Stimulated activated CD4-positive, alpha-beta T cell treated with anti-CD3 and anti-CD28 coated beads, Interleukin-4, amount 100 ng/mL, for 48 hours (primary cell): Measurements from ENCODE around the gene JAK1.
A peak's percentile ranks its signal among the peaks of the same experiment; 100 is the strongest.
"Not testable (repeated sequence)": the region's sequence is repeated elsewhere in the genome, so short reads cannot be mapped to it uniquely, and the experiment has no call there.

Experiments
- DNase-seq, 2 donors: peaks; one replicate each; pipeline ENCODE4 v3.0.0-alpha.2; 2020; ENCODE audit warnings: low read depth in 2 of 2

The JAK1 gene

DNA sequence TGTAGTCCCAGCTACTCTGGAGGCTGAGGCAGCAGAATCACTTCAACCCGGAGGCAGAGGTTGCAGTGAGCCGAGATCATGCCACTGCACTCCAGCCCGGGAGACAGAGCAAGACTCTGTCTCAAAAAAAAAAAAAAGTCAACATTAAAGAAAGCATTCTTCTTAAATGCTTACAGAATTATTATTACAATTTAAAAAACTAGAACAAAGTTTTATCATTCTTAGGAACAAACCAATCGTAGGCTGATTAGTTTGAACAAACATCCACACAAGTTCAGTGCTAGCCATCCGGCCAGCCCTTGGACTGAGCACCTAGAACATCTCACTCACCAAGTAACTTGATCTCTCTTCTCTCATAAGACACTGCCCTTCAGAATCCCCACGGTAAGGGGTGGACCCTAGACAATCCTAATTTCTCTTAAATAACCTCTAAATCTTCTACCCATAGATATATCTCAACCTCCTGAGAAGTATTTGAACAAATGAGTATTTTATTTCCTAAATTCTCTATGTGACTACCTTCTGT is 16.0 kb downstream of the JAK1 start:
- DNase-seq: no peak

DNA sequence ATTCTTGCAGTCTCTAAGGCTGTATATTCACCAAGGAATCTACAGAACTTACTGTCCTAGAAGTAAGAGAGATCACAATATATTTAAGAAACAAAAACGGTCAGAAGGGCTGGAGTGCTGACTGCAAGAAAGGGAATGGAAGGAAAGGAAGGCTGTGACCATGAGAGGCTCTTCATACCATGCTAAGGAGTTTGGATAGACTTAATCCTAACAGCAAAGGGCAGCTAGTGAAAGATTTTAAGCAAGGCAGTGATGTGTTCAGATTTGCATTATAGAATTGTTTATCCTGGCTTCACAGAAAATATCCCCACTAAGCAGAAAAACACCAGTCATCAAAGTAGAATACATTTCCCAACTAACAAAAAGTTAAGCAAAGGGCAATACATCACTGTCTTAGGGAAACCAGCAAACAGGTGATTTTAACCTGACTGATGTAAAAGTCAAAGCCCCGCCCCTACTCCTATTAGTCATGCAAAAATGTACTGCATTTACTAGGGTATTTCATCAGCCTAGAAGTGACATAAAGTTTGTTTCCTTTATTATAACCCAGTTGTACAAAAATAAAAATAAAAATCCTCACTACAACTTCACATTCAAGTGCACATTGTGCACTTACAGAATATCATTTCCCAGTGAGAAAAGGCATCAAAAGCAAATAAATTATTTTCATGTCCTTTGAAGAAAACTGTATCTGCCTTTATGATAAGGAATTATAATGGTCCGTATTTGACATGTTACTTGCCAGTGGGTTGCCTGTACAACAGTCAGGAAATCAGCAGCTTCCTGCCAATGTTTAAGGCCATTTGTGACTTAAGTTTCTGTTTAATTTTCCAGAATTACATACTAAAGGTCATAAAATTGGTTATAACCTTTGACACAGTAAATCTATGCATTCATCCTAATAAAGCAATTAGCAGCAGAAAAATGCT is 17.2 kb downstream of the JAK1 start:
- DNase-seq: peak in 1 of 2 donors; percentile 18

DNA sequence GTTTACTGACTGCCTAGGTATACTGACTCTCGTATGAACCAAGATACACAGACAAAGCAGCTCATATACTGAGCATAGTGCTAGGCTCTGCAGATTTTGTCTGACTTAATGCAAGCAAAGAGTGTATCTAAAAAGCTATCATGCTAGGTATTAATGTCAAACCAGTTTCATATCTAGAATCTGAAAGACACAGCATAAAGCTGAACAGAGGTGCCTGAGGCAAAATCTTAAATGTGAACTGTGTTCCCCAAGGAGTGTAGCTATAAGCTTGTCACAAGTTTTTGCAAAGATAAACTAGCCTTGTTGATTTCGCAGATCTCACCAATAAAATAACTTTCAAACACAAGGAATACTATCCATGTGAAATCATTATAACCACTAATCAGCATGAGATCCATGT is 18.1 kb downstream of the JAK1 start:
- DNase-seq: no peak

DNA sequence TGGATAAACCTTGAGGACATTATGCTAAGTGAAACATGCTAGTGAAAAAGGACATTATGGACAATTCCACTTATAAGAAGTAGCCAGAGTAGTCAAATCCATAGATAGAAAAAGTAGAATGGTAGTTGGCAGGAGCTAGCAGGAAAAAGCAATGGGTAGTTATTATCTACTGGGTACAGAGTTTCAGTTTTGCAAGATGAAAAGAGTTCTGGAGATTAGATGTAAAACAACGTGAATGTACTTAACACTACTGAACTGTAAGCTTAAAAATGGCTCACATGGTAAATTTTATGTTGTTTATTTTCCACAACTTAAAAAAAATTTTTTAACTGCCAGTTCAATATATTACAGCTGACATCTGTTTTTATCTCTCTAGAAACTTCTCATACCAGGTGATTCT is 19.4 kb downstream of the JAK1 start:
- DNase-seq: no peak

DNA sequence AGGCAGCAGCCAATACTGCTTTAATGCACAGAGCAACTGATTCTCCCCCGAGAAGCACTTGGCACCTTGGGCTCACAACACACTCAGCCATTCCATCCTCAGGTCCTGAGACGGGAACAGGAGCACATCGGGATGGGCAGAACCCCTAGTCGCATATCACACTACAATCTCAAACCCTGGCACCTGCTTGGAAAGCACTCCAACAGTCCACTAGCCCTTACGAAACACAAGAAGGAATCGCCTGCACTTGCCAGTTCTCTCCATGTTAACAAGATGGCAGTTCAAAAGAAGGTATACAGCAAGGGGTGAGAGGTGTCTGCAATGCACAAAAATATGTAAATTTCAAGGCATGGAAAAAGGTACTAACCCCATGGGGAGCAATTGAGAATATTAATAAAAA is 21.4 kb downstream of the JAK1 start:
- no peak for DNase-seq

DNA sequence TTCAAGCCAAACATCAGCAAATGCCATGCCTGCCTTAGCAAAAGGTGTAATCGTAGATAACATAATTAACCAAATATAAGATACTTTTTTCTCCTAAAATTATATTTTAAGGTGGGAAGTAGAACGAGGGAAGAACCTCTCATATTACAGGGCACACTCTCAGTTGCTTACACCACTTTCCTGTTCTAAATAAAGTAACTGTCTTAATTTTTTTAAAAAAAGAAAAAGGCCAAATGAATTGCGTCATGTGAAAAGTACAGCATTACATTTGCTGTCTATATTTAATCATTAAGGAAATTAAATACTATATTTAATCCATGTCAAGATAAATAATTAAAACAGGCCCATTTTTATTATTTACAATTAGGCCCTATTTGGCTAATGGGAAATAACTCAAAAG is 23.7 kb downstream of the JAK1 start:
- DNase-seq: no peak

DNA sequence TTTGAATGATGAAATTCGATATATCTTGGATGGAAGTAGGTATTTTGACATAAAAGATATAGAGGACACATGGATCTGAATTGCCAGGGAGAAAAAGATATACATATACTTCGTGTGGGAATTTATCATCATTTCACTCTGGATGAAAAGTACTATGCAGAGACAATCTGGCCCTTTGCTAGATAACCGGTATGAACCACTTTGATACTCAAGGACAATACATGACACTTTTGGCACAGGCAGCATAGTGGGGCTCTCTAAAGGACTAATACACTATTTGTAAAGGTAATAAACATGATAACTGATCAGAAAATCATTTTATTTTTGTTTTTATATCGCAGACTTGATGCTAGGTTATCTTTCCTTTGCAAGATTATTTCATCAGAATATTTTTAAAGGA is 24.2 kb downstream of the JAK1 start:
- DNase-seq: no peak

DNA sequence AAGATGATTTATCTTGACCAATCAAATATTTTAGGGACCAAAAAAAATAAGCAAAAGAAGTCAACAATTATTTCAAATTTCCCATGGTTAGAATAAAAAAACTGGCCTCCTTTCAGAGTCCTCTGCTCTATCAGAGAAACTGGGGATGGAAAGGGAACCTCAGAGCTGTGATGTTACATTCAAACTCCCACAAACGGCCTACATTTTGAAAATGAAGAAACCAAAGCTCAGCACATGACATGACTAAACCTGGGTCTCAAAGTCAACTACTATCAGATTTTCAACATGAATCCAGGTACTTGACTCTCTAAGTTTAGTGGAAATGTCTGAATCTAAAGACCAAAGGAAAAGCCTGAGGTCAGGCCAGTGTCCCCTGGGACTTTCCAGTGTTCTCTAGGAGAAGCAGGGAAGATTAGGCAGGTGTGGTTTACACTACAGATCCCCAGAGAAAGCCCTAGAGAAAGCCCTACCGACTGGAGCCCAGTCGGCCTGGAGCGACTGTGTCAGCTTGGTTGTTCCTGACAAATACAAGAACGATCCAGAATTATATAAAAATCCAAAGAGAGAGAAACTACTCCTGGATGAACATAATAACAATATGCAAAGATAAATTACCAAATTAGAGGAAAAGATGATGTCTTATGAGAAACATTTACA is 24.8 kb downstream of the JAK1 start:
- no peak for DNase-seq

DNA sequence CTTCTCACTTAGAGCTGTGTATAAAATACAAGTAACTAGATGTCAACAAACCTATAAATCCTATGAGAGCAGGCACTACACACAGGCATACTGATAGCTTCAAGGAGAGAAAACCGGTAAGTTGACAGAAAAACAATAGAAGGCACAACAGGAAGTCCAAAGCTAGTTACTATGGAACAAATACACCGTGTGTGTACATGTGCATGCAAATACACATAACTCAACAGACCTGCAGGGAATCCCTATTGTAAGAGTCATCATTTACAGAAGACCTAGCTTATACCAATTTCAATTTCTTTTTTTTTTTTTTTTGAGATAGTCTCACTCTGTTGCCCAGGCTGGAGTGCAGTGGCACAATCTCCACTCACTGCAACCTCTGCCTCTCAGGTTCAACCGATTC is 26.3 kb downstream of the JAK1 start:
- no peak for DNase-seq

DNA sequence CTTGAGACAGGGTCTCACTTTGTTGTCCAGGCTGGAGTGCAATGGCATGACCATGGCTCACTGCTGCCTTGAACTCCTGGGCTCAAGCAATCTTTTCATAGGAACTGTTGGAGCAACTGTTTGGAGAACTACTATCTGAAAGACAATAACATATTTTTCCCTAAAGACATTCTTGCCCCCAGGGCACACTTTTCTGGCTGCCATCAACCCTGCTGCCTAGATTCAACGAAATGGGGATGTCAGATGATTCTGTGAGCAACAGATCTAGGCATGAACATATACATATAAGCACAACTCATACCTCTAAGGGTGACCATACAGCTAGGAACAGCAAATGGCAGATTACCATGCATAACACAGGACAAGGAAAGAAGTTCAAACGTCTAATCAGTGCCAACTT is 27.4 kb downstream of the JAK1 start:
- no peak for DNase-seq

DNA sequence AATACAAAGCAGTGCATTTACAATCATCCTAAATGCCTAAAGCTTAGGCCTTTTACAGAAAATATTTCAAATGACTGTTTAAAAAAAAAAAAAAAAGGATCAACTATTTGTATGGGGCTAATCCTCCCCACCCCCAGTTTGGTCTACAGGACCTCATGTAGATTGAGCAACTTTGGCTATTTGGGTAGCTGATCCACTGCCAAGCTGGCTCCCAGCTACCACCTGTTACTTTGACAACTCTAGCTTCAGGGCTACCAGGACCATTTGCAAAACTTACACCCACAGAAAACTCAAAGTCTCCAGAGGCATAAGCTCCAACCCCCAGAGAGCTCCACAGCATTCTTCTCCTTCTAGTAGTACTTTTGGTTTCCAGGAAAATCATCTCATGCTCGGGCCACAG is 29.4 kb downstream of the JAK1 start:
- DNase-seq: no peak

DNA sequence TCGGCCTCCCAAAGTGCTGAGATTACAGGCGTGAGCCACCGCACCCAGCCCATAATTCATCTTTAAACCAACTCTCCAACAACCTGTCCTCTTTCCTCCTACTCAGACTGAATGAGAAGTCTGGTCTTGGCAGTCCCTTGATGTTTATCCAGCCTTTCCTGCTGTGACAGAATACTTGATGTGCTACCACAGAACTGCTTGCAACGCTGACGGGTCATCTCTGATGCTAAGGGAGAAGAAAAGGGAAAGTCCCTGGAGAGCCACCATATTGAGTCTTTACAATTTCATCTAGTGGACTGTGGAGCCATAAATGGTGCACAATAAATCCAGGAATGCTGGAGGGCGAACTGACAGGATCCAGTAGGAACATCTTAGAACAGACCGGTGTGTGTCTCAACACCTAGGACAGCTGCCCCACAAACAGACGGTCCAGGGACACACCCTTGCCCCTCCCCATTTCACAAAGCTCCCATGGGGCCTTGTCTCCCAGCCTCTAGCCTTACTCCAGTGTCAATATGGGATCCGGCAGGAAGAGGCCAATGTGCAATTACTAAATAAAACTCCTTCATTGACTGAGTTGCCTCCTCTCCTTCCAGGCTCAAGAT is 30.7 kb downstream of the JAK1 start:
- no peak for DNase-seq

DNA sequence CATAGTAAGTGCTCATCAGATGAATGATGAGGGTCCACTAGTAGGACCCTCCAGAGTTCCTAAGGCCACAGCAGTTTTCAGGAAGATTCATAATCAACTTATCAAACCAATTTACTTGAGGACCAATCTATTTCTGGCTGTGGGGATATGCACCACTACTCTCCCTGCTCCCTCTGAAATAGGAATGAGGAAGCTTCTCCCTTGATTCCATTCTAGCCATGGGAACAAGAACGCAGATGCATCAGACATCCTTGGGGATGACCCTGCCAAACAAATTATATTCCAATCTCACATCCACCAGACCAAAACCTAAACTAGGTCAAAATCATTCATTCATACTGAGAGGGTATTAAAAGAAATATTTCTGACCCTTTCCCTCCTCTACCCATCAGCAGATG is 31.5 kb downstream of the JAK1 start:
- no peak for DNase-seq

DNA sequence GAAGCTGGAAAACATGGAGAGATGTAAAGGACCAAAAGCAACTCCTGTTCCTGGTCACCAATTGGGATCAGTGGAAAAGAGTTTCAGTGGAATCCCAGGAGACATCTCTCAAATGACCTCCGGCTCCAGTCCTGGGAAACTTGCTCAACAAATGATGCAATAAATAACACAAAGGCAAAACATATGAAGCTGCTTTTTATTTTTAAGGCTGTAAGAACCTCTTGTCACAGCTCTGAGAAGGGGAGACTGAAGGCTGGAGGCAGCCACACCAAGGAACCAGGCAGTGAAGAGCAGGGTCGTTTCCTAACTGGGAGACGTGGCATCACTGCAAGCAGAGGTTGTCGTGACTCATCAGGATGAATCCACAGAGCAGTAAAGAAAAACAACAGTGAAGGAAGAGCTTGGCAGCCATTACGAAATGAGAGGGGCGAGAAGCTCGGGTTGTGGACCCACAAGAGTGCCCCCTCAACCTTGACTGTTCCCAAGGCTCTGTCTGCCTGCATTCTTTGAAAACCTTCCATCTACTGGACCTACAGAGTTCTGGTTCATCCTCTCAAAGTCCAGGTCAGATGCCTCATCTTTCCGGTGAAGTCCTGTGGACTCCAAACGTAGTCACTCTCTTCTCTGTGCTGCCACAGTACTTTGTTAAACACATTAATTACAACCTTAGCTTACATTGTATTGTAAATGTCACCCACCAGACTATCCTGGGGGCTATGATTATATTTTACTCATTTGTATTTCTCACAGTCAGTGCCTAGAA is 32.1 kb downstream of the JAK1 start:
- no peak for DNase-seq

DNA sequence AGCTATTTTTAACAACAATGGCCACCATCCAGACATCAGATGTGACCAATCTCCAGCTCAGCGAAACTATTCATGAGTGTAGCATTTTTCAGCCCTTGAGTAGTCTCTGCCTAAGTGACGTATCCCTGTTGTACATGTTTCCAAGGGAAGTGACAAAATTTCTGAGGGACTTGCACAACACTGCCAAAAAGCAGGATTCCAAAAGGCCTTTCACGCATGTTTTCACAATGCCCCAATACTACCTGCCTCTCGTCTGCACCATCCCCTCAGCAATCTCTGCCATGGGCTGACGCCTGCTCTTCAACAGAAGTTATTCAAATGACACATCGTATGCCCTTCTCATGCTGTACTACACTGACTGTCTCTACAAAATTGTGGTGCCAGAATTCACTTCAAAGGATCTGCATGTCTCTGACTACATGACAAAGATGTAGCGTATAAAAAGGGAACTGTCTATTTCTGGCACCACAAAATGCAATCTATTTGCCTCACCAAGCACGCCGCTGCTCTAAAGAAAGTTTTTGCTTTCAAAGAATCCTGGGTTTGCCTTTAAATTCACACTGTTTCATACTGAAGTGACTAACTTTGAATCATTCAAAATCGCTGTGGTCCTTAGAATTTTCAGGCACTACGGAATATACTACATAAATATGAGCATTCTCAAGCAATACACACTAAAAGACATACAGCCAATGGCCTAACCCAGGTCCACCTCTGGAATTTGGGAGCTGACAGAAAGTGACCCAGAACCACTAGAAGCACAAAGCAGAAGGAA is 32.9 kb downstream of the JAK1 start:
- peak in 1 of 2 donors; percentile 8 for DNase-seq

DNA sequence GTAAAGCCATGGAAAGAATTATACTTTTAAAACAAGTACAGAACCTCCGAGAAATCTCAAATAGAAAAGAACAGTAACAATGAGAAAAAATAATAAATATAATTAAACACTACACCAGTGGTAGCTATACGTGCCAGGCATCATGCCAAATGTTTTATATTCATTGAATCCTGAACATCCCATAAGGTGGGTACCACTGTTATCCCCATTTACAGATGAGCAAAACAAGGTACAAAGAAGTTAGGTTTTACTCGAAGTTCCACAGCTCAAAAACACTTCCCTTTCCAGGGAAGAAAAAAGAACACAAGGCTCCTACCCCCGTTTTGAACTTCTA is 33.4 kb downstream of the JAK1 start:
- DNase-seq: no peak

DNA sequence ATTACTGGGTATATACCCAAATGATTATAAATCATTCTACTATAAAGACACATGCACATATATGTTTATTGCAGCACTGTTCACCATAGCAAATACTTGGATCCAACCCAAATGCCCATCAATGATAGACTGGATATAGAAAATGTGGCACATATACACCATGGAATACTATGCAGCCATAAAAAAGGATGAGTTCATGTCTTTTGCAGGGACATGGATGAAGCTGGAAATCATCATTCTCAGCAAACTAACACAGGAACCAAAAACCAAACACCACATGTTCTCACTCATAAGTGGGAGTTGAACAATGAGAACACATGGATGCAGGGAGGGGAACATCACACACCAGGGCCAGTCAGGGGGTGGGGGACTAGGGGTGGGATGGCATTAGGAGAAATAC is 35.7 kb downstream of the JAK1 start:
- not testable (repeated sequence) for DNase-seq

DNA sequence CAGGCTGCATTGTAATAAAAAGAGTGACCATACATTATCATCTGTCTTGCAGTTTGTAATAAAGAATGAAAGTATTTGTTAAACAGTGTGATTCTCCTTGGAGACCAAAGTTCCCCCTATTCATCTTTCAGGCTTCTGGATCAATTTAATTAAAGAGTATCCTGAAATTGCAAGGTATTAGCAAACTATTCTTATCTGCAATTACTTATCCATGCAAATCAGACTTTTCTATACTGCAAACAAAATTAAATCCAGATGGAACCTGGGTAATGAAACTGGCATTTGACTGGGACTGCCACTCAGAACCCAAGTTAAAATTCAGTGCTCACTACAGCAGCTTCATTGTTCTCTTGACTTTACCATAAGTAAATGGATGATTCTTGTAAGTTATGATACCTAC is 37.1 kb downstream of the JAK1 start:
- no peak for DNase-seq

DNA sequence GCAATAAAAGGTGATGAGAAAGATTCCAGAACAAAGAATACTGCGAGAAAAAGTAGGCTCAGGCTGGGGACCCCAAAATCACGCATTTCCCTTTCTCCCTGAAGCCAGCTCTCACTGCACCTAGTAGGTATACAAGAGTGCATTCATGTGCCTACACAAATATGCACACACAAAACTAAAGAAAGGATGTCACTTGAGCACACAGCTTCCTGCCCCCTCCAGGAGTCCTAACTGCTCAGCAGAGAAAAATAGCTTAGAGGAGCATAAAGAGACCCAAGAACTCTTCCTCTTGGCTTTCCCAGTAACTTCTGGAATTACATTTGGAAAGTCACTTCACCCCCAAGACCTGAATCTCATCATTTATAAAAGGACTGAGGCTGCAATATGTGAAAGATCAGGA is 38.0 kb downstream of the JAK1 start:
- DNase-seq: no peak

DNA sequence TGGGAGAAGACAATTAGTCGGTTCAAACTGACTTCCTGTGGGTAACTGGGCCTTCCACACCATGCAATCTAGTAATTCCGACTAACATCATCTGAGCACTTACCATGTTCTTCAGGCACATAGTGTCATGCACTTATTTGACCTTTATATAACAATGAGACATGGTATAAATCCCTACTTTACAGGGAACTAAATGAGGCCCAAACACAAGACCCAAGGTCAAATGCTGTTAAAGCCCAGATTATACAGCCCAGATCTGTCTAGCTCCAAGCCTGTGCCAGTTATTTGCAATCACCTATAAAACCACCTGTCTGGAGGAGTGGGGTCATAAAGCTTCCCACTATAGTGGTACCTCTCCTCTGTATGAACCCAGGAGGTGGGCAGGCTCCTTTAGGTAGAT is 40.8 kb downstream of the JAK1 start:
- DNase-seq: no peak

DNA sequence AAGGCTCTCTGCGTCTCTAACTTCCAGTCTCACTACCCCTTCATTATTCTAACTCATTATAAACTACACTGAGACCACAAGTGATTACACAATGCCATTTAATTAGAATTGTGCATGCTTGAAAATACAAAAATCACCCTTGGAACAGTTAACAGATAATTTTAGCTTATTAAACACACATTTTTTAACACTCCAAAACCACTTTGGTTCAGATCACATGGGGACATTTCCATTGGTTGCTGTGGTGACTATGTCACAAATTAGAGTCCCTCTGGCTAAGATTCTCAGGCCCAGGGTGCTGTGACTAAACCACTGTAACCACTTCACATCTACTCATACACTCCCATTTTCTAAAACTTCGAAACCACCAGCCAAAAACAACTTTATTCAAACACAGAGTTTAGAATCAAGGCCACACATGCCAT is 43.0 kb downstream of the JAK1 start:
- peak in 1 of 2 donors; percentile 30 for DNase-seq
